ENCODE measurements around the gene DIABLO. TPM values are rescaled to one million over a fixed set of nuclear protein-coding genes. Genes with fewer than 3 reads are reported as not detected.

The DIABLO gene
- total and polyA plus RNA-seq, 9 of the 15 experiments (the other 6 are each of a cell fraction or from before 2014, with no cell fraction given): 37.3 to 101 (median 80.1) TPM

- TF ChIP-seq SOX6 (IDR thresholded peaks at IDR 0.05) (peak; percentile 11; the same call in 1 of the 2 replicates), SETDB1 (IDR thresholded peaks at IDR 0.05; ENCODE audit: low read length) (no peak), ZNF395 (CRISPR knock-in tag; IDR thresholded peaks at IDR 0.05) (peak; percentile 40; the same call in 1 of the 2 replicates), DIDO1 (tag; IDR thresholded peaks at IDR 0.05; ENCODE audit: low read depth) (peak; percentile 71; the same call in 1 of the 2 replicates), NCOA6 (IDR thresholded peaks at IDR 0.05) (peak; percentile 77), HEY1 (CRISPR knock-in tag; IDR thresholded peaks at IDR 0.05; ENCODE audit: borderline replicate concordance) (no peak), POLR2AphosphoS2 (IDR thresholded peaks at IDR 0.05; ENCODE audit: low read length) (0 out of 2 replicates have a peak, but pooled peaks have one; percentile 69), HNRNPK (IDR thresholded peaks at IDR 0.05; ENCODE audit: low read depth, low read length, poor library complexity, severe bottlenecking) (no peak), PHF20 (IDR thresholded peaks at IDR 0.05; ENCODE audit: partially characterized antibody) (peak; percentile 90), HCFC1 (IDR thresholded peaks at IDR 0.05; ENCODE audit: low read depth, low read length) (peak; percentile 79), MTF1 (CRISPR knock-in tag; IDR thresholded peaks at IDR 0.05; ENCODE audit: borderline replicate concordance) (no peak), KDM5B (IDR thresholded peaks at IDR 0.05; ENCODE audit: insufficient replicate concordance, low read depth, low read length) (peak; percentile 97), ZNF263 (CRISPR knock-in tag; IDR thresholded peaks at IDR 0.05; ENCODE audit: borderline replicate concordance) (peak; percentile 90), FOXP1 (CRISPR knock-in tag; IDR thresholded peaks at IDR 0.05) (peak; percentile 52; the same call in 1 of the 2 replicates), SIN3B (IDR thresholded peaks at IDR 0.05; ENCODE audit: low read depth) (peak; percentile 99), MYC (IDR thresholded peaks at IDR 0.05; ENCODE audit: low read depth, low read length) (peak; percentile 76), MYC (CRISPR knock-in tag; IDR thresholded peaks at IDR 0.05; ENCODE audit: borderline replicate concordance, low read depth) (peak; percentile 87), GABPA (tag; conservative IDR thresholded peaks at IDR 0.05; ENCODE audit: low read depth) (peak; percentile 98), RB1 (IDR thresholded peaks at IDR 0.05; ENCODE audit: low read depth) (peak; percentile 75), JUN (IDR thresholded peaks at IDR 0.05; ENCODE audit: borderline replicate concordance, low read depth, low read length) (no peak), JUN (CRISPR knock-in tag; IDR thresholded peaks at IDR 0.05; ENCODE audit: borderline replicate concordance) (0 out of 2 replicates have a peak, but pooled peaks have one; percentile 79)
- TF ChIP-seq, protein P1, sequence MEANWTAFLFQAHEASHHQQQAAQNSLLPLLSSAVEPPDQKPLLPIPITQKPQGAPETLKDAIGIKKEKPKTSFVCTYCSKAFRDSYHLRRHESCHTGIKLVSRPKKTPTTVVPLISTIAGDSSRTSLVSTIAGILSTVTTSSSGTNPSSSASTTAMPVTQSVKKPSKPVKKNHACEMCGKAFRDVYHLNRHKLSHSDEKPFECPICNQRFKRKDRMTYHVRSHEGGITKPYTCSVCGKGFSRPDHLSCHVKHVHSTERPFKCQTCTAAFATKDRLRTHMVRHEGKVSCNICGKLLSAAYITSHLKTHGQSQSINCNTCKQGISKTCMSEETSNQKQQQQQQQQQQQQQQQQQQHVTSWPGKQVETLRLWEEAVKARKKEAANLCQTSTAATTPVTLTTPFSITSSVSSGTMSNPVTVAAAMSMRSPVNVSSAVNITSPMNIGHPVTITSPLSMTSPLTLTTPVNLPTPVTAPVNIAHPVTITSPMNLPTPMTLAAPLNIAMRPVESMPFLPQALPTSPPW (CRISPR knock-in tag; IDR thresholded peaks at IDR 0.05): peak; percentile 59
- TF ChIP-seq, protein P2, sequence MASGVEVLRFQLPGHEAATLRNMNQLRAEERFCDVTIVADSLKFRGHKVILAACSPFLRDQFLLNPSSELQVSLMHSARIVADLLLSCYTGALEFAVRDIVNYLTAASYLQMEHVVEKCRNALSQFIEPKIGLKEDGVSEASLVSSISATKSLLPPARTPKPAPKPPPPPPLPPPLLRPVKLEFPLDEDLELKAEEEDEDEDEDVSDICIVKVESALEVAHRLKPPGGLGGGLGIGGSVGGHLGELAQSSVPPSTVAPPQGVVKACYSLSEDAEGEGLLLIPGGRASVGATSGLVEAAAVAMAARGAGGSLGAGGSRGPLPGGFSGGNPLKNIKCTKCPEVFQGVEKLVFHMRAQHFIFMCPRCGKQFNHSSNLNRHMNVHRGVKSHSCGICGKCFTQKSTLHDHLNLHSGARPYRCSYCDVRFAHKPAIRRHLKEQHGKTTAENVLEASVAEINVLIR (CRISPR knock-in tag; IDR thresholded peaks at IDR 0.05): peak; percentile 93
- TF ChIP-seq, protein P3, sequence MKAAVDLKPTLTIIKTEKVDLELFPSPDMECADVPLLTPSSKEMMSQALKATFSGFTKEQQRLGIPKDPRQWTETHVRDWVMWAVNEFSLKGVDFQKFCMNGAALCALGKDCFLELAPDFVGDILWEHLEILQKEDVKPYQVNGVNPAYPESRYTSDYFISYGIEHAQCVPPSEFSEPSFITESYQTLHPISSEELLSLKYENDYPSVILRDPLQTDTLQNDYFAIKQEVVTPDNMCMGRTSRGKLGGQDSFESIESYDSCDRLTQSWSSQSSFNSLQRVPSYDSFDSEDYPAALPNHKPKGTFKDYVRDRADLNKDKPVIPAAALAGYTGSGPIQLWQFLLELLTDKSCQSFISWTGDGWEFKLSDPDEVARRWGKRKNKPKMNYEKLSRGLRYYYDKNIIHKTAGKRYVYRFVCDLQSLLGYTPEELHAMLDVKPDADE (conservative IDR thresholded peaks at IDR 0.05; ENCODE audit: control insufficient read depth, low read depth, low read length): no peak
Measured at GRCh38 chr12:122225683-122226365, at the start of gene DIABLO (continued).
